Activated CD4-positive, alpha-beta T cell treated with anti-CD3 and anti-CD28 coated beads for 24 hours (primary cell): ENCODE results near the gene GNG12.
"Not testable (repeated sequence)": the region's sequence is repeated elsewhere in the genome, so short reads cannot be mapped to it uniquely, and the experiment has no call there.

Source experiments
- DNase-seq, 2 donors: peaks; one replicate each; pipeline ENCODE4 v3.0.0-alpha.2; 2020; ENCODE audit warnings: low read depth in 2 of 2

The GNG12 gene

DNA sequence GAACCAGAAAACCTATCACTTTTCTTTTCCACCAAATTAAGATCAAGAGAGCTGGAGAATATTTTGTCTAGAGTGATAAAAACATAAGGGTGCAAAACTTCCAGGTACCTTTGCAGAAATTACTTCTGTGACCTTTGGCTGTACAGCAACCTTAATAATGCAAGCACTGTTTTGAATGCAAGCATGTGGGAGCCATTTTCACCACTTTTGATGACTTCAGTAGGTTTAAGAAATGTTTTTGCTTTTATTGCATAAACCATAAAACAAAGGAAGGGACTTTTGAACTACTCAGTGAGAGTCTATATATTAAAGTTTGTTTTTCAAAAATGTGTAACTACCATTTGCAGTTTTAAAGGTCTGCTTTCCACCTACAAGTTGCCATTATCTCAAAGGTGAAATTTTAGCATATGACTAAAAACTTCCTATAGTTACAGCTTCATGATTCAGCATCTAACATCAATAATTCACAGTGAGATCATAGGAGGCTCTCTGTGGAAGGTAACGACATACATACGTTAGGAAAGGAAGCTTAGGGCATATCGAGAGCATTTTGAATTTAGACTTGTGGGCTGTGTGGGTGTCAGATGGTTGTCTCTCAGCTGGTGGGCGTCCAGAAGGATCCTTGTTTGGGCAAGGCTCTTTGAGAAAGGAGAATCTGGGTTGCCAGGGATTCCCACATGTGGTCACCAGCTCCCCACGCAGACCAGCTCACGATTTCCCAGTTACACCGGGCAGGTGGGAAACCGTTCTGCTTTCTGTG lies 149.3 kb downstream of the GNG12 start:
- peak; percentile 19 to 42 for DNase-seq

DNA sequence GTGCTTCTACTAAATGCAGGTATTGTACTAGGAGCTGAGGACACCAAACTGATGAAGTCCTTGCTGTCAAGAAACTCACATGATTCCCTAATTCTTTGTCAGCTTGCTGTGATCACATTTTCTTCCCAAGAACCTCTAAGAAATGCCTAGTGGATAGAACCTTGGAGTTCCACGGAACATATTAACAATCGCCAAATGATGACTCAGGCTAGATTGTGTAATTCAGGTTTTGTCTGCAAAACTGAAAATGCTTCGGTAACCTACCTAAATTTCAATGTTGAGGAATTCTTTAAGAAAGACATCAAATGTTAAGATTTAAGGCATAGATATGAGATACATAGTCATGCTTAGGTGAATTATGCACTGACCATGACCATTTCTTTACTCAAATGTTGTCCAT lies 150.0 kb downstream of the GNG12 start:
- DNase-seq, result no peak

DNA sequence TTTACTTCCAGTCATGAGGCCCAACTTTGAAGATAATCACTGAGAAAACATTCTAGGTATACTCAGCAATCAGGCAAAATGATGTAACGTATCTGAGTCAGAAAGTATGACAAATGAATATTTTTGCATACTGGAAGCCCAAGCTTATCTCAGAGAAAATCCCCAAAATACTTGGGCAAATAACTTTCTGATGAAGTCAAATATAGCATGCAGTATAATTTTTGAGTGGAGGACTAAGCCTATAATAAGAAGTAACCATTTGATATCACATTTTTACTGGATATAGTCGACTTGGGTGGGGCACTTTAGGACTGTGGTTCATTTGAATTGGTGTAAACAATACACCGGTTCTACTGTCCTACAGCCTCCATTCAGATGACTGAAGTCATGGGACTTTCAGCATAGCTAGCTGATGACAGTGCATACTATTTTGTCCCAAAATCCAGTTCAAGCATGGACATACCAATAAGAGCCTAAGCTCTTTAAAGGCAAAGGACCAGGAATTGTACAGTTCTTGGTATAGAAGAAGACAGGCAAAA lies 150.5 kb downstream of the GNG12 start:
- DNase-seq, result no peak

DNA sequence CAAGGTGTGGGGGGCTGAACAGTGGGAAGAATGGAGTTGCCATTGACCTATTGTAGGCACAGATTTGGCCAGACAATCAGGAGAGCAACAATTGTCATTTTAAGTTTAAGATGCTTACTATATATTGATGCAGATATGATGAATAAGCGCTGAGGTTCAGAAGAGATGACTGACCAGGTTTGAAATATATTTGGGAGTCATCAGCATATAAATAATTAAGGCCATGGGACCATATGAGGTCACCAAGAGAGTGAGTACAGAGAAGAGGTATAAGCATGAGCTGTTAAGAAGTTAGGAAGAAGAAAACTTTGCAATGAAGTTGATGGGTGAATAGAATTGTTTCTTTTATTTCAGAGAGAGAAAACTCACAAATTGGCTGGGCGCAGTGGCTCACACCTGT lies 152.8 kb downstream of the GNG12 start:
- DNase-seq, result no peak

DNA sequence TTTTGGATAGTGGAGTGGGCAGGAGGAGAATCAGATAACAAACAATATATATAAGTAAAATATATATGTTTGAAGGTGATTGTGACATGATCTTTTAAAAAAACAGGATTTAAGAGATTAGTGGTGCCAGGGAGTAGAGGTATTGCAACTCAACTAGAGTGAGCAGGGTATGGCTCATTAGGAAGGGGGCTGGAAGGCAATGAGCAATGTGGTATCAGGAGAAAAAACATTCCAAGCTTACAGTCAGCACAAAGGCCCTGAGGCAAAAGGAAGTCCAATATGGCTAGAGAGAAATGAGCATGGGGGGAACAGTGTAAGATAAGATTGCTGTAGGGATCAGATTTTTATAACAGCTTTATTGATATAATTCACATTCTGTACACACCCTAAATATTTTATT lies 153.6 kb downstream of the GNG12 start:
- no peak for DNase-seq

DNA sequence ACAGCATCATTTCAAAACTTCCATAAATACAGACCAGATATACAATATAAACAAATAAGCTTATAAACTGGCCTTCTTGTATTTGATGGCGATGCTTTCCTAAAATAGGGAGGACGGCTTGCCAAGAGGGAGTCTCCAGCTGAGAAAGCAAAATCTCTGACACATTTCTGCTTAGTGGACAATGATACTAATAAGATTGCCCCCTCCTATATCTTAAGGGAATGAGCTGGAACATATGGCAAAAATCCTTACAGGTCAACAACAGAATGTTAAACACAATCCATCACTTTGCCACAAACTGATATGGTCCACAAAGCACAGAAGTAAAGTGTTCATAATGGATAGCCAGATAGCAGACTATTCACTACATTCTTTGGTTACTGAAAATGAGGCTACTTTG lies 155.3 kb downstream of the GNG12 start:
- no peak for DNase-seq

DNA sequence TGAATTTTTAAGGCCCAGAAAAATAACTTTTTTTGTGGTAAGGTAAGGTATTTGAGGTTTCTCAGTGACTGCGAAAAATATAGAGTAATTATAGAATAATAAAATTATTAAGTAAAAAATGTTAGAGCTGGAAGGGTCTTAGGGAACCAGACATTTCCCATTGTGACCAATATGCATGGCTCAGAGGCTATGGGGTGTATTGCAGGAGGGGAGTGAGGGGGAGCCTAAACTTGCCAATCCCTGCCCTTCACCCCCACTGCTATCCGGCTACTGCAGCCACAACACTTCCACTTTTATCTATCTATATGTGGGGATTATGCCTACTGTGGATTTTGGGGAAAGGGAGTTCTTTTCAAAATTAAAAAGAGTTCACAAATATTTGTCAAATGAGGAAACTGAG lies 155.9 kb downstream of the GNG12 start:
- no peak for DNase-seq

DNA sequence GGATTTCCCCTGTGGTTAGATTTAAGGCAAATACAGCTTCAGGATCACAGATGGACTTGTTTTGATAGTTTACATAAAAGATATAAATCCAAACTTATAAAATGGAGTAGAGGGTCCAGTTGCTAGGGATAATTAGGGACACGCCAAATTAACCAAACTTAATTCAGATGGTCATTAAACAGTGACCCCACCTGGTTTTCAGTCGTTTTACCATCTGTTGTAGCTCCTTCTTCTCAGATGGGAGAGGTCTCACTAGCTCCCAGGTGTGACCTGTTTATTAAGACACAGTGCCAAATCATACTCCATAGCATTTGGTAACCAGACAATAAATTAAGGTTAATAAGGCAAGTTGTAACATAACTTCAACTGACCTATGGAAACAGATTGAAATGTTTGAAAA lies 156.3 kb downstream of the GNG12 start:
- no peak for DNase-seq

DNA sequence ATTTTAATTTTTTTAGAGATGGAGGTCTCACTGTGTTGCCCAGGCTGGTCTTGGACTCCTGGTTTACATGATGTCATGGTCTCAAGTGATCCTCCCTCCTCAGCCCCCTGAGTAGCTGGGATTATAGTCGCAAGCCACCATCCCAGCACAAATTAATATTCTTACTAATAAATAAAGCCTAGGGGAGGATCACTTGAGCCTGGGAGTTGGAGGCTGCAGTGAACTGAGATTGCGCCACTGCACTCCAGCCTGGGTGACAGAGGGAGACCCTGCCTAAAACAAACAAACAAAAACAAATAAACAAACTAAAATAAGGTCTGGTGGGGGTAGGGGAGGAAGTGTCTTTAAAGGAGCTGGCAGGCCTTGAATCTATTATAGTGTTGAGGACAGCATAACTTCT lies 157.0 kb downstream of the GNG12 start:
- no peak for DNase-seq

DNA sequence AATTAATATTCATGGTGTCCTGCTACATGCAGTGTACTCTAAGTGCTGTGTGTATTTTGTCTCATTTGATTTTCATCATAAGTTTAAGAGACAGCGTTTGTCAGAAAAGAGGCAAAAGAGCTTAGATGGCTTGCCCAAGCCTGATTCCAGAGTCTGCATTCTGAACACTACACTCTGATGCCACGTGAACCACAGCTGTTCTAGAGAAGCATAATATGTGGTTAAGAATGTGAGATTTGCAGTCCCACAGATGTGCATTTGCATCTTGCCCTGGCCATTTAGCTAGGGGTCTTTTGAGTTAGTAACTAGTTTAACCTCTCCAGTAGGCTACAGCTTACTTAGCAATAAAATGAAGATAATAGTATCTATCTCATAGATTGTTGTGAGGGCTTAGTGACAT lies 157.5 kb downstream of the GNG12 start:
- DNase-seq, result no peak

DNA sequence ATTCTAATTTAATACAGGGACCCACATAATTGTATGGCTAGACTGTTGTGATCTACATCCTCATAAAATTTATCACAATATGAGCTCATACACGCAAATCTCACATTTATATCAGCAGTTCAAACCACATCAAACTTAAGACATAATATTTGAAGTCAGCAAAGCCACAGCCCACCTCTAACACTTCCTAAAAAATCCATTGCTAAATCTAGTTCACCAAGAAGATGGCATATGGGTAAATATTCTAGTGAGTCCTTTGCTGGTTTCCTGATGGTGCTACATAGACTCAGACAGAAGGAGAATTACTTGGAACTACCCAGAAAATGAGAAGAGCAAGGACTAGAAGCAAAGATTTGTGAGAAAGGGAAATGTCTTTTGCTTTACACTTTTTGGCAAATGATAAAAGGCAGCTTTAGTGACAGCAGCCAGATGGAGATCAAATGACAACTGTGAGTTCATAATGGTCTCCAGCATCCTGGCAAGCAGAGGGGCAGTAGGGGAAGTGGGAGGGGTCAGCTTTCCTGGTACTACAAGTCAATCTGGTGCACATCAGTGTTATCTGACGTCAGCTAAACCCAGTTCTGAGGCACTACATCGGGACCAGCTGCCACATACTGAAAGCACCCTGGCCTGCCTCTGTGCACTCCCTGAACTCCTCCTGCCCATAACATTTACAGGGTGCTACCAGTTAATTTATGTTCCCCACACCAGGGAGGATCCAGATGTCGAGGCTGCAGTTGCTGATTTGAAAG lies 158.8 kb downstream of the GNG12 start:
- no peak for DNase-seq

DNA sequence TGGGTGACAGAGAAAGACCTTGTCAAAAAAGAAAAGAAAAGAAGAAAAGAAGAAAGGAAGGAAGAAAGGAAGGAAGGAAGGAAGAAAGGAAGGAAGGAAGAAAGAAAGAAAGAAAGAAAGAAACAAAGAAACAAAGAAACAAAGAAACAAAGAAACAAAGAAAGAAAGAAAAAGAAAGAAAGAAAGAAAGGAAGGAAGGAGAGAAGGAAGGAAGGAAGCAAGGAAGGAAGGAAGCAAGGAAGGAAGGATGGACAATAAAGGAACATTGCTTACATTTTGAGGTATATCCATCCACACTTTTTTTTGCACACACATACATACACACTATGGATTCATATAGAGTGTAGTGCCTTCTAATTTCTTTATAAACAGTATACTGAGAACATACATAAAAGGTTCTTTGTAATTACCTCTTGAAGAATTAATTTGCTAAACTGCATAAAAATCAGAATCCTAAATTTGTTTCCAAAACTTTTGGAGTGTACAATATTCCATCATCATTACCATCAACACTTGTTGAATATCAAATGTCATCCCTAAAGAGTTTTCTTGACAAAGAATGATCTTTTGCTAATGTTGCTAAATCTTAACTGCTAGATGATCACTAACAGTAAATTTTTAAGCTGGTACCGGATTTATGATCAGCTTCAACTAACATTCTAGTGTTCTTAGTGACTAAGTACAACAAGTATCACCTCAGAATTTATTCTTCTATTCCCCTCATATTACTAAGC lies 159.6 kb downstream of the GNG12 start:
- no peak for DNase-seq

DNA sequence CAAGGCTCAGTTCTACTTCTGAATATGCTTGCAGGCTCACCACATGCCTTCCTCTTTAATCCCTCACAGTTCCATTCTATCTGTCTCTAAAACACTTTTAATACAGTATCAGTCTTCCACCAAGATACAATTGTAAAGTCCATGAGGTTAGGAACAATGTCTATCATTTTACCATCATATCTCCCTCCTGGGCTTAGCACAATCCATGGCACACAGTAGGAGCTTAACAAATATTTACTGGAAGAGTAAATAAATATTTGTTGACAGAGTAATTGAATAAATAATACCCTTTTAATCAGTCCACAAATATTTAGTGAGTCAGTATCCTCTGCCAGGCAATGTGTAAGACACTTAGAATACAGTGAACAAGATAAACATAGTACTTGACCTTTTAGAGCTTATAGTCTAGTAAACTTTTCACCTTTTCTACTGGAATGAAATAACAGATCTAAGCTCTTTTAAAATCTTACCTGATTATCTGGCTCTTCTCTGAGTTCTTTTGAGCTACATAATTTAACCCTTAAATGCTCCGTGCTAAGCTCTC lies 160.9 kb downstream of the GNG12 start:
- DNase-seq, result no peak

DNA sequence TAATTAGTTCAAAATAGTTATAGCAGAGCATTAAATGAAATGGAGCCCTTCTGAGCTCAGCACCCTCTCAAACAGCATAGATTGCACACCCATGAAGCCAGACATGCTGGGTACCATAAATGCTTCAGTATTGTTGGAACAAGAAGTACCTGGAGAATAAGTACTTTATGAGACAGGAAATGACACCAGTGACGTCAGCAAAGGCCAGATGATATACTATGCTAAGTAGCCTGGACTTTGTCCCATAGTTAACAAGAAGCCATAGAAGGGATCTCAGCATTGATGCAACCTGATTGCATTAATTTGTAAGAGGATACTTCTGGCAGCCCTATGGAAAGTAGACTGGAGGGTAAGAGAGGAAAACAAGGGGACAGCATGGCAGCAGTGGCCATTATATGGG lies 164.6 kb downstream of the GNG12 start:
- no peak for DNase-seq

DNA sequence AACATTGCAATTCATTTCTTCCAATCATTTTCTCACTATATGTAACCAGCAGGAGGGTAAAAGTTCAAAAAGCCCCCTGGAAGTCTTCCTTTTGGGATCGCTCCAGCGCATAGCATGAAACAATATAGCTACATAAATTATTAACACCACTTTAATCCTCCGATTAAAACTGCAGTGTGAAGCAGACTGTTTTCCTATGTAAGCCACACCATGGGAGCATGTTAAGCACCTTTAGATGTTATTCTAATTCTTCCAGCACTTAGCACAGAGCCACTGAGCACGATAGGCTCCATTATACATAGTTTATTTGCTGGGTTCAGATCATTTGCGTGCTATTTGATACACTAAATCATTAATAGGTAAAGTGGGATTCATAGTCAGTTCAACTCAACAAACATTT lies 166.6 kb downstream of the GNG12 start:
- no peak for DNase-seq

DNA sequence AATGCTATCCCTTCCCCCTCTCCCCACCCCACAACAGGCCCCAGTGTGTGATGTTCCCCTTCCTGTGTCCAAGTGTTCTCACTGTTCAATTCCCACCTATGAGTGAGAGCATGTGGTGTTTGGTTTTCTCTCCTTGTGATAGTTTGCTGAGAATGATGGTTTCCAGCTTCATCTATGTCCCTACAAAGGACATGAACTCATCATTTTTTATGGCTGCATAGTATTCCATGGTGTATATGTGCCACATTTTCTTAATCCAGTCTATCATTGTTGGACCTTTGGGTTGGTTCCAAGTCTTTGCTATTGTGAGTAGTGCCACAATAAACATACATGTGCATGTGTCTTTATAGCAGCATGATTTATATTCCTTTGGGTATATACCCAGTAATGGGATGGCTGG lies 168.0 kb downstream of the GNG12 start:
- DNase-seq, result not testable (repeated sequence)

DNA sequence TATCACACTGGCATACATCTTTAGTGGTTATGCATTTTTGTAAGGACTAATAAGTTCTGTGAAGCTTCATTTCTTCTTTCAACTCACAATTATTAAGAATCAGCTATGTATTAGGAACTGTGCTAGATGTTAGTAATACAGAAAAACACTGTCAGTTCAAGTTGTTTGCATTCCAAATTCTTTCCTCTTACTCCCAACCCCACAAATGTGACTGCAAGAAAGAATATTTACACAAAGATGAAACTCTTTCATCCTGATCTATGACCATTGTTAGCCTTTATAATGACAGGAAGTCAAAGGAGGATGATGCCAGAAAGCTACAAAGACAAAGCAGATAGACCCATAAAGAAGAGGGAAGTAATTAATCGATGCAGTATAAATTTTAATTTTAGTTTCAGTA lies 169.2 kb downstream of the GNG12 start:
- DNase-seq, result no peak

DNA sequence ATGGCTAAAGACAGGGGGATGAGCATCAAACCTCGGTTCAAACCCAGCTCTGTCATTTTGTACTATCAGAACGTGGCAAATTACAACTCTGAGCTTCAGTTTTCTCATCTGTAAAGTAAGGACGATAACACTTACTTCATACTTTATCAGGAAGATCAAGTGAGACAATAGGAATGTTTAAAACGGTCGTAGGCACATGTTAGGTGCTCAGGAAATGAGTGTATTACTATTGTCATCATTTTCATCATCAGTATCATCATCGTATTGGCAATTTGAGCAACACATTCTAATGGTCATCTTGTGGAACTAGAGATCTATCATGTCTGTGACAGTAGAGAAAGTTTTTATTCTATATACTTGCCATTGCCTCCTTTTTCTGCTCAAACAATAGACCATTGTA lies 170.4 kb downstream of the GNG12 start:
- DNase-seq, result no peak

DNA sequence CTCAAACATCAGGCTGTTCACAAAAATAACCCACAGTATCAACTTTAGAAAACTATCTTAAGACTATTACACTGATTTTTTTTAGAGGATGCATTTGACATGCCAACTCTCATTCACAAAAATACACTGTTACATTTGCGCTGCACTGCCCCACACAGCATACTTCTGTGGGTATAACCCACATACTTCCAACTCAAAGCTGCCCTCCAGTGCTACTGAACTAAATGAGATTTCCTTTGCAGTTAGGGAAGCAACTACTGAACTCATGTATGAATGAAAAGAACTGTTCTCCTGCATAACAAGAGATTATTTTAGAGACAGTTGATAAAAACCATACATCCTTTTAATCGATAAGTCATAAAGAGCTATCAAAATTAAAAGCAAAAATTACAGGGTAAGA lies 174.0 kb downstream of the GNG12 start:
- no peak for DNase-seq

DNA sequence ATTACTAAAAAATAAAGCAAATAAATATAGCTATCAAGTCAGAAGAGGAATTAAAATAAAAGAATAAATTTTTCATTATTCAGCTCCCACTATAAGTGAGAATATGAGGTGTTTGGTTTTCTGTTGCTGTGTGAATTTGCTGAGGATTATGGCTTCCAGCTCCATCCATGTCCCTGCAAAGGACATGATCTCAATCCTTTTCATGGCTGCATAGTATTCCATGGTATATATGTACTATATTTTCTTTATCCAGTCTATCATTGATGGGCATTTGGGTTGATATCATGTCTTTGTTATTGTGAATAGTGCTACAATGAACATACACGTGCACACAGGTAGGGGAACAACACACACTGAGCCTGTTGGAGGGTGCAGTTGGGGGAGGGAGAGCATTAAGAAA lies 176.1 kb downstream of the GNG12 start:
- not testable (repeated sequence) for DNase-seq

DNA sequence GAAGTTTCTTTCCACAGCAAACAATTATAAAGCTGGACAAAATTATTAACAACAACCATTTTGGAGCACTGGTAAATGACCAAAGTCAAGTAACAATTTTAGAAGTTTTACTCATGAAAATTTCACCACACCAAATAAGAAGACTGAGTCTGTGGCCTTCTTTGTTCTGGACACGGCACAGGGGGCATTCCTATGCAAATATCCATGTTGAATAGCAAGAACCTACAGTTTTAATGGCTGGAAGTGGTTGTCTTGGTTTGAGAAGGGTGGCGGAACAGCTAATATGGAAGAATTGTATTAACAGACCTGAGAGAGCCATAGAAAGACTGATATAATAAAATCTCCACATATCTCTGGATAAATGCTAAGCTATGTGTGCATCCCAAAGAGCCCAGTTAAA lies 177.7 kb downstream of the GNG12 start:
- no peak for DNase-seq

DNA sequence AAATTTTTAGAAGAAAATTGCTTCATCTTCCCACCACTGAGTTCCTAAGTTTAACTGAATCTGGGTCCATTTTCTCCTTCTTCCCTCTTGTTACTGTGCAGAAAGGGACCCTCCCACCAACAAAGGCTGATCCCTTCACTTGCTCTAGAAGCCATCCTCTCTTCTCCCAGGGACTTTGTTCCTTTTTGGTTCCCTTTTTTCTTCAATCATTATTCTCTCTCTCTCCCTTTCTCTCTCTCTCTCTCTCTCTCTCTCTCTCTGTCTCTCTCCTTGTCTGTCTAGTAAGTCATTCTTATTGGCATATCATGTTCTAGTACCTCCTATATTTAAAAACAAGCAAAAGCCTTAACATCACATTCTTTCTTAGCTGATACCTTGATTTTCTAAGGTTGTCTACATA lies 180.0 kb downstream of the GNG12 start:
- no peak for DNase-seq
